Measurements from ENCODE around the gene SPATA31D4.
"Not testable (repeated sequence)": the region's sequence is repeated elsewhere in the genome, so short reads cannot be mapped to it uniquely, and the experiment has no call there.

Gene SPATA31D4

GRCh38 chr9:81928305-81928704, at the start of gene SPATA31D4:
Gene SPATA31D4 (plus strand): TSS chr9:81928428. CDS start chr9:81928514, 86 bp downstream.
- TF ChIP-seq CTCF (IDR thresholded peaks at IDR 0.05) = not testable (repeated sequence)

GRCh38 chr9:81878530-81878929, 49.7 kb upstream of the SPATA31D4 start:
- TF ChIP-seq CTCF (IDR thresholded peaks at IDR 0.05) = no peak

- no peak for TF ChIP-seq CTCF (IDR thresholded peaks at IDR 0.05)
Observed at GRCh38 chr9:81879501-81879916, 48.7 kb upstream of the SPATA31D4 start.

- no peak for TF ChIP-seq CTCF (IDR thresholded peaks at IDR 0.05)
Observed at GRCh38 chr9:81885602-81886001, 42.6 kb upstream of the SPATA31D4 start.

- no peak for TF ChIP-seq CTCF (IDR thresholded peaks at IDR 0.05)
Observed at GRCh38 chr9:81886665-81887064, 41.6 kb upstream of the SPATA31D4 start.

- TF ChIP-seq CTCF (IDR thresholded peaks at IDR 0.05) = no peak
Observed at GRCh38 chr9:81890104-81890503, 38.1 kb upstream of the SPATA31D4 start.

GRCh38 chr9:81892440-81892839, 35.8 kb upstream of the SPATA31D4 start:
- TF ChIP-seq CTCF (IDR thresholded peaks at IDR 0.05) = no peak

- no peak for TF ChIP-seq CTCF (IDR thresholded peaks at IDR 0.05)
Observed at GRCh38 chr9:81893929-81894328, 34.3 kb upstream of the SPATA31D4 start.
